Liver (tissue), 3 donors: Measurements from ENCODE around the gene ID3.

ENCODE experiments used
- JUND ChIP-seq, 2 donors: IDR thresholded peaks; 2 replicates each; pipeline ENCODE4 v1.6.1; 2016; ENCODE audit warnings: antibody characterized with exemption in 2 of 2
- RAD21 ChIP-seq, 2 donors: IDR thresholded peaks; 2 replicates each; pipeline ENCODE4 v1.6.1; 2016; ENCODE audit warnings: antibody characterized with exemption in 2 of 2, mild to moderate bottlenecking in 2 of 2
- RXRA ChIP-seq, 2 donors: IDR thresholded peaks; 2 replicates each; pipeline ENCODE4 v1.6.1; 2017 to 2018; ENCODE audit warnings: antibody characterized with exemption in 2 of 2, mild to moderate bottlenecking in 1 of 2
- TAF1 ChIP-seq: conservative IDR thresholded peaks from 2 replicates; pipeline ENCODE4 v1.6.1; 2016; ENCODE audit warnings: antibody characterized with exemption, mild to moderate bottlenecking
- YY1 ChIP-seq: IDR thresholded peaks from 2 replicates; pipeline ENCODE4 v1.6.1; 2016; ENCODE audit warnings: antibody characterized with exemption, mild to moderate bottlenecking
- TF ChIP-seq, protein P1 (sequence below): fragments of 150-350 bp; IDR thresholded peaks from 2 replicates; pipeline ENCODE4 v1.5.1; 2017; ENCODE audit warnings: improper control_type of control experiment, low read depth, low read length; ENCODE audit not compliant: missing input control
- TF ChIP-seq, protein P2 (sequence below): IDR thresholded peaks from 2 replicates; pipeline ENCODE4 v1.6.1; 2016; ENCODE audit warnings: antibody characterized with exemption
- TF ChIP-seq, protein P3 (sequence below): IDR thresholded peaks from 2 replicates; pipeline ENCODE4 v1.6.1; 2016; ENCODE audit warnings: antibody characterized with exemption, mild to moderate bottlenecking
- TF ChIP-seq, protein P4 (sequence below): IDR thresholded peaks from 2 replicates; pipeline ENCODE4 v1.6.1; 2016; ENCODE audit warnings: antibody characterized with exemption
- donor health status: healthy.
- donor health status: healthy.

DNA sequence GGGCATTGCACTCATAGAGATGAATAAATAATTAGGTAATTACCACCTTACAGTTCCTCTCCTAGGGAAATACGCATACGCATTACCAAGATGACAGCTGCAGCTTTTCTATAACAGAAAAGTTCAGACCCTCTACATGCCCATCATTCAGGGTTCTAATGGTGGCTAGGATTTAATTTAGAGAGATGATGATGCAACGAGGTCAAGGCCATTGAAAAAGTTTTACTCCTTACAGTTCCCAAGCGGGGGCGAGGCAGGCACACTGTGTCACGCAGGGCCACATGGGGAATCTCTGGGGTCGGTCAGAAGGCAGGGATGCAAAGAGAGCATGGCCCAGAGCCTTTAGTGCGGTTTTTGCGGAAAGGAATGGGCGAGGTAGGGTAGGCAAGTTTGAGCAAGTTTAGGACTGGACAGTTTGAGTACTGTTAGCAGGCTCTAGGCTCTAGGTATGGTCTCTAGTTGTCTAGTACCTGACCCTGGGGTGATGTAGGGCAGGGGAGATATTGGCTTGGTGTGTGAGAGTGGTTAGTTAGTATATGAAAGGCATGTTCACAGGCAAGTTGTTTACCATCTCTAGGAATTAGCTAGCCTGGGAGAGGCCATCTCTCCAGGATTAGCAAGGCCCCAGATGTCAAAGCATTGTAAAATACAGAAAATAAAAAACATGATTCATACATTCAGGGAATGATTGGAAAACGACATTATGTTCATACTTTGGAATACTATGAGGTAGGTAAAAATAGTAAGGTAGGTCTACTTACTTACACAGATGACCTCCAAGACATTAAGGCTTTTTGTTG, 29.6 kb upstream of the ID3 start:
- TF ChIP-seq, protein P1, sequence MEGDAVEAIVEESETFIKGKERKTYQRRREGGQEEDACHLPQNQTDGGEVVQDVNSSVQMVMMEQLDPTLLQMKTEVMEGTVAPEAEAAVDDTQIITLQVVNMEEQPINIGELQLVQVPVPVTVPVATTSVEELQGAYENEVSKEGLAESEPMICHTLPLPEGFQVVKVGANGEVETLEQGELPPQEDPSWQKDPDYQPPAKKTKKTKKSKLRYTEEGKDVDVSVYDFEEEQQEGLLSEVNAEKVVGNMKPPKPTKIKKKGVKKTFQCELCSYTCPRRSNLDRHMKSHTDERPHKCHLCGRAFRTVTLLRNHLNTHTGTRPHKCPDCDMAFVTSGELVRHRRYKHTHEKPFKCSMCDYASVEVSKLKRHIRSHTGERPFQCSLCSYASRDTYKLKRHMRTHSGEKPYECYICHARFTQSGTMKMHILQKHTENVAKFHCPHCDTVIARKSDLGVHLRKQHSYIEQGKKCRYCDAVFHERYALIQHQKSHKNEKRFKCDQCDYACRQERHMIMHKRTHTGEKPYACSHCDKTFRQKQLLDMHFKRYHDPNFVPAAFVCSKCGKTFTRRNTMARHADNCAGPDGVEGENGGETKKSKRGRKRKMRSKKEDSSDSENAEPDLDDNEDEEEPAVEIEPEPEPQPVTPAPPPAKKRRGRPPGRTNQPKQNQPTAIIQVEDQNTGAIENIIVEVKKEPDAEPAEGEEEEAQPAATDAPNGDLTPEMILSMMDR = no peak
- no peak for TF ChIP-seq RAD21 (IDR thresholded peaks at IDR 0.05)
- TF ChIP-seq, protein P2, sequence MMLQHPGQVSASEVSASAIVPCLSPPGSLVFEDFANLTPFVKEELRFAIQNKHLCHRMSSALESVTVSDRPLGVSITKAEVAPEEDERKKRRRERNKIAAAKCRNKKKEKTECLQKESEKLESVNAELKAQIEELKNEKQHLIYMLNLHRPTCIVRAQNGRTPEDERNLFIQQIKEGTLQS = no peak
- TF ChIP-seq YY1 = no peak
- TF ChIP-seq RXRA (IDR thresholded peaks at IDR 0.05) = no peak
- TF ChIP-seq, protein P3, sequence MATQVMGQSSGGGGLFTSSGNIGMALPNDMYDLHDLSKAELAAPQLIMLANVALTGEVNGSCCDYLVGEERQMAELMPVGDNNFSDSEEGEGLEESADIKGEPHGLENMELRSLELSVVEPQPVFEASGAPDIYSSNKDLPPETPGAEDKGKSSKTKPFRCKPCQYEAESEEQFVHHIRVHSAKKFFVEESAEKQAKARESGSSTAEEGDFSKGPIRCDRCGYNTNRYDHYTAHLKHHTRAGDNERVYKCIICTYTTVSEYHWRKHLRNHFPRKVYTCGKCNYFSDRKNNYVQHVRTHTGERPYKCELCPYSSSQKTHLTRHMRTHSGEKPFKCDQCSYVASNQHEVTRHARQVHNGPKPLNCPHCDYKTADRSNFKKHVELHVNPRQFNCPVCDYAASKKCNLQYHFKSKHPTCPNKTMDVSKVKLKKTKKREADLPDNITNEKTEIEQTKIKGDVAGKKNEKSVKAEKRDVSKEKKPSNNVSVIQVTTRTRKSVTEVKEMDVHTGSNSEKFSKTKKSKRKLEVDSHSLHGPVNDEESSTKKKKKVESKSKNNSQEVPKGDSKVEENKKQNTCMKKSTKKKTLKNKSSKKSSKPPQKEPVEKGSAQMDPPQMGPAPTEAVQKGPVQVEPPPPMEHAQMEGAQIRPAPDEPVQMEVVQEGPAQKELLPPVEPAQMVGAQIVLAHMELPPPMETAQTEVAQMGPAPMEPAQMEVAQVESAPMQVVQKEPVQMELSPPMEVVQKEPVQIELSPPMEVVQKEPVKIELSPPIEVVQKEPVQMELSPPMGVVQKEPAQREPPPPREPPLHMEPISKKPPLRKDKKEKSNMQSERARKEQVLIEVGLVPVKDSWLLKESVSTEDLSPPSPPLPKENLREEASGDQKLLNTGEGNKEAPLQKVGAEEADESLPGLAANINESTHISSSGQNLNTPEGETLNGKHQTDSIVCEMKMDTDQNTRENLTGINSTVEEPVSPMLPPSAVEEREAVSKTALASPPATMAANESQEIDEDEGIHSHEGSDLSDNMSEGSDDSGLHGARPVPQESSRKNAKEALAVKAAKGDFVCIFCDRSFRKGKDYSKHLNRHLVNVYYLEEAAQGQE = no peak
- TF ChIP-seq, protein P4, sequence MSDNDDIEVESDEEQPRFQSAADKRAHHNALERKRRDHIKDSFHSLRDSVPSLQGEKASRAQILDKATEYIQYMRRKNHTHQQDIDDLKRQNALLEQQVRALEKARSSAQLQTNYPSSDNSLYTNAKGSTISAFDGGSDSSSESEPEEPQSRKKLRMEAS = no peak
- no peak for TF ChIP-seq JUND (IDR thresholded peaks at IDR 0.05)
- no peak for TF ChIP-seq TAF1
